Measurements from ENCODE around the gene TIGD2. TPM values are rescaled to one million over a fixed set of nuclear protein-coding genes. Genes with fewer than 3 reads are reported as not detected.

Gene TIGD2
- total and polyA plus RNA-seq, 9 of the 15 experiments (the other 6 are each of a cell fraction or from before 2014, with no cell fraction given) = 3.6 to 15.0 (median 9.8) TPM

GRCh38 chr4:89110986-89111832 is at the start of gene TIGD2 (continued):
- TF ChIP-seq FOXP4 (CRISPR knock-in tag; IDR thresholded peaks at IDR 0.05; ENCODE audit: borderline replicate concordance) (peak; percentile 85; the same call in 1 of the 2 replicates), AFF4 (CRISPR knock-in tag; IDR thresholded peaks at IDR 0.05) (peak; percentile 90), ARID2 (IDR thresholded peaks at IDR 0.05) (no peak), RAD51 (IDR thresholded peaks at IDR 0.05; ENCODE audit: borderline replicate concordance, low read depth) (peak; percentile 33; the same call in 1 of the 2 replicates), KDM5B (IDR thresholded peaks at IDR 0.05; ENCODE audit: insufficient replicate concordance, low read depth, low read length) (peak; percentile 83), TAF7 (tag; IDR thresholded peaks at IDR 0.05) (no peak), CBFA2T3 (IDR thresholded peaks at IDR 0.05) (0 out of 2 replicates have a peak, but pooled peaks have one; percentile 4), THRA (IDR thresholded peaks at IDR 0.05) (no peak), MTA2 (IDR thresholded peaks at IDR 0.05; ENCODE audit: low read depth) (0 out of 2 replicates have a peak, but pooled peaks have one; percentile 39), USF1 (CRISPR knock-in tag; IDR thresholded peaks at IDR 0.05) (peak; percentile 67; the same call in 1 of the 2 replicates), FOXK1 (CRISPR knock-in tag; IDR thresholded peaks at IDR 0.05; ENCODE audit: borderline replicate concordance) (0 out of 2 replicates have a peak, but pooled peaks have one; percentile 50), MAFF (IDR thresholded peaks at IDR 0.05; ENCODE audit: low read length) (no peak), YBX1 (IDR thresholded peaks at IDR 0.05) (no peak), SP1 (CRISPR knock-in tag; IDR thresholded peaks at IDR 0.05) (peak; percentile 52)
